Activated naive CD8-positive, alpha-beta T cell treated with anti-CD3 and anti-CD28 coated beads, Interleukin-2, amount 50 U/mL, for 16 hours (primary cell): ENCODE measurements around the gene TACO1.
A peak's percentile ranks its signal among the peaks of the same experiment; 100 is the strongest.

ENCODE experiments used
- DNase-seq: peaks from one replicate; pipeline ENCODE4 v3.0.0-alpha.2; 2020; ENCODE audit warnings: low read depth, low spot score

The TACO1 gene

DNA sequence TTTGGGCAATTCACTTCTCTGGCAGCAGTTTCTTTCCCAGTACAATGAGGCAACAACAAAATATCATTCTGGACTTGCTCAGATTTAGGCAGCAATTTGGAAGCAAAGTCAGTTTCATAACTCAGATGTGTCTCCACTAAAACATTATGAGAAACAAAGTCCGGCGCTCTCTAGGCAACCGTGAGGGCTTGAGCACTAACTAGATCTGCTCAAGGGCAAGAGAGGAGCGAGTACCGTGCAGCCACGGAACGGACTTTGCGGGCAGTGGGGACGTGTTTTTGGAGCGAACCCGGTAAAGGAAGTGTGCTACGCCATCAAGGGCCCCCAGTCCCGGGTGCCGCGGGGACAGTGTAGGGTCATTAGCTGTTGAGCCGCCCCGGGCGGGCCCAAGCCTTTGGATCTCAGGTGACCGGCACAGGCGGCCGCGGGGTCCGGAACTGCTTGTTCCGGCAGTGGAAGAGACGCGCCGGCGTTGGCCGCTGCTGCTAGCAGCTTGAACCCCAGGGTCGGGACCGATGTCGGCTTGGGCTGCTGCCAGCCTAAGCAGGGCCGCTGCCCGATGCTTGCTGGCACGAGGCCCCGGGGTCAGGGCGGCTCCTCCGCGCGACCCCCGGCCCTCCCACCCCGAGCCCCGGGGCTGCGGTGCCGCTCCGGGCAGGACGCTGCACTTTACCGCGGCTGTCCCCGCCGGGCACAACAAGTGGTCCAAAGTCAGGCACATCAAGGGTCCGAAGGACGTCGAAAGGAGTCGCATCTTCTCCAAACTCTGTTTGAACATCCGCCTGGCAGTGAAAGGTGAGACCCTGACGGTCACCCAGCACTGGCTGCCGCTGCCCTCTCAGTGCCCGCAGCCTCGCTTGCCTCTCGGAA, at the start of gene TACO1:
Gene TACO1, plus strand, starts transcription at position 327 of the 870 bp plus-strand sequence. Its CDS starts 189 bp downstream, at position 516.
- DNase-seq, result peak; percentile 44

DNA sequence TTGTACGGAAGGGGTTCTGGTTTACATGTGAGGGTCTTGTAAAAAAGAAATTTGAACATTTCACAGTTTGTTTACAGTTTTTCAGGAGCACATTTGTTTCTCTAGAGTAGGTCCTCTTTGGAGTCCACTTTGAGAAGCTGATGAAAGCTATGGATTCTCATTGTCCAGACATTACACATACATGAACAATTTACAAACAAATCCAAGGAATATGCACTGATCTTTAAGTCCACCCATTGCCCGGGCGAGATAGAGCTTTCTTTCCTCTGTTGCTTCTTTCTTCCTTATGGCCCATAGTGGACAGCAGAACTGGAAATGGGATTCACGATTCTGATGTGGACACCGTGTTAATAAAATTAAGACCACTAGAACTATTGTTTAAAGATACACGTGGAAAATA, 48.5 kb upstream of the TACO1 start:
- DNase-seq, result no peak

DNA sequence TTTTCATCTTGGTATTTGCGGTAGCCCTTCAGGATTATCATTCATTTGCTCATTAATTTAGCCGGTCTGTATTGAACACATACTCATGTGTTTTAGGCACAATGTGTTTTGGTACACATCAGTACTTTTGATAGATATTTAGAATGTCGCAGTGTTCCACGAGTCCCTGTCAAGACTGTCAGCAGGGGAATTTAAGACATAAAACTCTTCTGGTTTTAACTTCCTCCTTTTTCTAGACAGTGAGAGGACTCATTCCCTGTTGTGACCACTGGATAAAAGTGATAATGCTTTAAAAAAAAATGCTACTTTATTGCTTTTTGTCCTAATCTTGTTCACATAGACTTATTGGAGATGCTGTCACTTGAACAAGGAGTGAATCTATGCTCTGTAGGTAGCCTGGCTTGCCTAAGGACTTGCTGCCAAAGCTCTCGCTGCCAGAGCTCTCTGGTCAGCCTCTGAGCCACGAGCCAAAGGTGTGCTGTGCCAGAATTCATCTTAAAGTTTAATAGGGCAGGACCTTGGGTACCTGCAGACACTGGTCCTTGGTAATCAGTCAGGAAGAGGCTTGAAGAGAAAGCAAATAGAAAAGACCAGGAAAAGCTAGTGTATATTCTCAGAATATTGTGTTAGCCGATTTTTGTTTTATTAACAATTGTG, 45.1 kb upstream of the TACO1 start:
- no peak for DNase-seq

DNA sequence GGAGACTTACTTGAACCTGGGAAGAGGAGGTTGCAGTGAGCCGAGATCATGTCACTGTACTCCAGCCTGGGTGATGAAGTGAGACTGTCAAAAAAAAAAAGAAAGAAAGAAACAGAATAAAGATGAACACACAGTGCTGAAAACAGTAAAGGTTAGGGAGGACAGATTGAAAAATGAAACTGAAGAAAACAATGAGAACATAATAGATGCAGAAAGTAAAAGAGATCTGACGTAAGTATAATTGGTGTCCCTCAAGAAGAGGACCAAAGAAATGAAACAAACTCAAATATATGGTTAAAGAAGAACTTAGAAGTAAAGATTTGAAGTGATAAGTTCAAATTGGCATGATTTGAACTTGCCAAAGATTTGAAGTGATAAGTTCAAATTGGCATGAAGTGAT, 43.3 kb upstream of the TACO1 start:
- DNase-seq, result no peak

DNA sequence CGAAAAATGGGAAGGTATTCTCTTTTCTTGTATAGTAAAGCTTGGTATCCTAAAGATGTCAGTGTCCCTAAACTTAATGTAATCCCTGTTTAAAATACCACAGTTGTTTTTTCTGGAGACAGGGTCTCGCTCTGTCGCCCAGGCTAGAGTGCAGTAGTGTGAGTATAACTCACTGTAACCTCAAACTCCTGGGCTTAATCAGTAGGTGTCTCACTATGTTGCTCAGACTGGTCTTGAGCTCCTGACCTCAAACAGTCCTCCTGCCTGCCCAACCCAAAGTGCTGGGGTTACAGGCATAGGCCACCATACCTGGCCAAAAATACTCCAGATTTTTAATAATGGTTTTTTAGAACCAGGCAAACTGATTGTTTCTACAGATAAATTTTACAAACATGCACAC, 42.3 kb upstream of the TACO1 start:
- no peak for DNase-seq

DNA sequence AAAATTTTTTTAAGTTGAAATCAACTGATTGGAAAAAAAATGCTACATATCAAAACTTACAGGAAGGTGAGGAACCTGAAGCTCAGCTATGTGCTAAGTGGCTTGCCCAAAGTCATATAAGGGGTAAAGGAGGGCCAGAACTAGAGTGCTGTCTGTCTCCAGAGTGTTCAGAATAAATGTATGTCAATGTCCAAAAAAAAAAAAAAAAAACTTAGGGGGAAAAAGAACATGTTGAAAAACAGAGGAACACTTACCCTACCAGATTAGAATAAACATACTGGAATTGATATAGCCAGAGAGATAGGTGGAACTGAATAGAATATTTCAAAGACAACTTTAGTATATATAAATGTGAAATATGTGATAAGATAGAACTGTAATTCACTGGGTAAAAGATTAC, 38.9 kb upstream of the TACO1 start:
- no peak for DNase-seq

DNA sequence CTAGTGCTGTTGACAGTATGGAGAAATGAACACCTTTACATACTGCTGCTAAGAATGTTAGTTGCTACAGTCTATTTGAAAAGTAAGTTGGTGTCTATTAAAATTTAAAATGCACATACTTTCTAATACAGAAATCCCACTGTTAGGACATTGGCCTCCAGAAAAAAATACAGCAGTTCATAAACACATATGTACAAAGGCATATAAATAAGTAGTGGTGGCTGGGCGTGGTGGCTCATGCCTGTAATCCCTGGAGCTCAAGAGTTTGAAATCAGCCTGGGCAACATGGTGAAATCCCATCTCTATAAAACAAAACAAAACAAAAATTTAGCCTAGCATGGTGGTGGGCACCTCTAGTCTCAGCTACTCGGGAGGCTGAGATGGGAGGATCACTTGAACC, 37.4 kb upstream of the TACO1 start:
- no peak for DNase-seq

DNA sequence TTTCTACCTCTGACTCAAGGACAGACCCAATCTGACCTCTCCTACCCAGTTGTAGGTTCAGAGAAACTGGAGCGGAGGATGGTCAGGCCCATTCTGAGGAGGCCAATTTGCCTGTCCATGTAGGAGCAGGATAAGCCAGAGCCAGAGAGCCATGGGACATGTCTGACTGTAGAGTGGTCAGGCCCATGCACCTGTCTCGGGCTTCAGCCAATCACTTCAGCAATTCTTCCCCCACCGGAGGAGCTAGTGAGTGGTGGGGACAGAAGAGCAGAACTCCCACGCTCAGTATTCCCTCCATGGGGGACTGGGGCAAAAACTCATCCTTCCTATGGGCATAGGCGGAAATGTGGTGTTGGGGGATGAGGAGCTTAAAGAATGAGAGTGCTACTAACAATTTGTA, 36.1 kb upstream of the TACO1 start:
- no peak for DNase-seq

DNA sequence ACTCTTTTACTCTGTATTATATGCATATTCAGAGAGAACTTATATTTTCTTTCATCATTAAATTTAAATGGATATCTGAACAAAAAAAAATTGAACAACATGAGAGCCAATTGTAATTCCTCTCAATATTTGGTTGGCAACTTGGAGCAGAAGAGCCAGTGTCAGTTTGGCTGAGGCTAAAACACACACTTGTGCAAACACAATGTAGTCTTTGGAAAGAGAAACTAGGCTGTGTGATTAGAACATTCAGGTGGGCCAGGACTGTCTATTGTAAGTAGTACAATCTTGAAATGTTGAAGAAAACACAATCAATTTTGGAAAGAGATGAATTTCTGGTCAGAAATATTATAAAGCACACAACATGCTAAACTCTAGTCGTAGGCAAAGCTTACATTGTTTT, 33.5 kb upstream of the TACO1 start:
- DNase-seq, result no peak

DNA sequence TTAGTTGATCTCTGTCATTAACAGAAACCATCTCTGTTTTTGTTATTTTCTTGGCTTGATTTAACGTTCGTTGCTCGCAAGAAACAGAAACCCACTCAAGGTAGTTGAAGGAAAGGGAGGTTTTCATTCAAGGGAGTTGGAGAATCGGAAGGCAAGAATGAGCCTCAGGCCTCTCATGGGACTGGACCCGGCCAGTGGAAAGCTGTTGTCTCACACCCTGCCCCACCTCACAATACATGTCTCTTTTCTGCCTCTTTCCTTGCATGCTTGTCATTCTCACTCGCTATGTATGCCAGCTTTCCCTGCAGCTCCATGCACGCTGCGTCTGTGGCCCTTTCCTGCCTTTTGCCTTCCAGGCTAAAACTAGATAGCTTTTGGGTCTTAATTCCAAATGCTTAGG, 32.1 kb upstream of the TACO1 start:
- DNase-seq, result no peak

DNA sequence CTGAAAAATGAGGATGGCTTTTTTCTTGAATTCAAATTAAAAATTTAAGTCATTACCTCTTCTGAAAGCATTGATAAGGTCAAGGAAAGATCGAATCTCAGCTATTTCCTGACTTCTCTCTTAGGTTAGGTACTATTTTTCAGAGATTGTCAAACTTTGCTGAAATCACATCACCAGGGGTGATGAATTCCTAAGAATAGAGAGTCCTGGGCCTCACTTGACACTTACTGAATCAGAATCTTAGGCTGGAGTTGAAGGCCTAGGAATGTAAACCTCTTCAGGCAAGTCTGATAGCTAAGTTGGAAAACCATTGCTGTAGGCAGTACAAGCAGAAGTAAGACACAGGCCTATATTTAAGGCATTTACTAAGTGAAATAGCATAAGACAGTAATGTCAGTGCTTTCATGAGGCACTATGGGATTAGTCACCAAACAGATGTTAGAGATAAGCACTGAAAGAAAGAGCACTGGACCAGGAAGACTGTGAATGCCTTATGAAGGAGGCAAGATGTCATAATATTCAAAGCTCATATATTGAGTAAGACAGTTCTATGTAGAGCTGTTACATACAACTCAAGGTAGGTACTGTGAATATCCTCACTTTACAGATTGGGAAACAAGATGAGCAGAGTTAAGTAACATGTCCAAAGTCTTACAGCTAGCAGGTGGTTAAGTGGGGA, 28.9 kb upstream of the TACO1 start:
- no peak for DNase-seq

DNA sequence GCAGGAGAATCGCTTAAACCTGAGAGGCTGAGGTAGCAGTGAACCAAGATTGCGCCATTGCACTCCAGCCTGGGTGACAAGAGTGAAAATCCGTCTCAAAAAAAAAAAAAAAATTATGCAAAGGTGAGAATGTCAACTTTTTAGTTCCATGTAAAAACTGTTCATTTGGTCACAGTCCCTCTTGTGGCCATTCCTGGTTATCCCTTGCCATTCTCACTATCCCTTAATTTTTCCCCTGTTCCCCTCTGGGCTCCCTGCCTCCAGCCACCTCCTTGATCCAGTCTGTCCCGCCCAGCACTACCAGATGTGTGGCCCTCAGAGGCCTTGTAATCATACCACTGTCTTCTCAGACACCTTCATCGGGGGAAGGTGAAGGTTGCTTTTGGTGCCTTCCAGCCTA, 27.1 kb upstream of the TACO1 start:
- no peak for DNase-seq

DNA sequence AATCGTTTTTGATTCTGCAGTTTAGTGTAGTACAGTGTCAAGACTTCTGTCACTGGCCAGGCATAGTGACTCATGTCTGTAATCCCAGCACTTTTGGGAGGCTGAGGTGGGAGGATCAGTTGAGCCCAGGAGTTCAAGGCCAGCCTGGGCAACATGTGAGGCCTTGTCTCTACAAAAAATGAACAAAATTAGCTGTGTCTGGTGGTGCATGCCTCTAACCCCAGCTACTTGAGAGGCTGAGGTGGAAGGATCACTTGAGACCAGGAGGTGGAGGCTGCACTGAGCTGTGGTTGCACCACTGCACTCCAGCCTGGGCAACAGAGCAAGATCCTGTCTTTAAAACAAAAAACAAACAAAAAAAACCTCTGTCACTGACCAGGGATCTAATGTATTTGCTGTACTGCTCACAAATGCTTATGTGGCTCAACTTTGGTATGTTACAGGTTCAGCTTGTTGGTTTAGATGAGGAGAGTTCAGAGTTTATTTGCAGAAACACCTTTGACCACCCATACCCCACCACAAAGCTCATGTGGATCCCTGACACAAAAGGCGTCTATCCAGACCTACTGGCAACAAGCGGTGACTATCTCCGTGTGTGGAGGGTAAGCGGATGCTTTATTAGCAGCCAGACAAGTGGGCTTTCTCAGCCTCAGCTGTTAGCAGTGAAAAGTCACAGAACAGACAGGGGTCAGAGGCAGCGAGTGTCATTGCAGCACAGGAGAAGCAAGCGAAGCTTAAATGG, 22.5 kb upstream of the TACO1 start:
- DNase-seq, result no peak

DNA sequence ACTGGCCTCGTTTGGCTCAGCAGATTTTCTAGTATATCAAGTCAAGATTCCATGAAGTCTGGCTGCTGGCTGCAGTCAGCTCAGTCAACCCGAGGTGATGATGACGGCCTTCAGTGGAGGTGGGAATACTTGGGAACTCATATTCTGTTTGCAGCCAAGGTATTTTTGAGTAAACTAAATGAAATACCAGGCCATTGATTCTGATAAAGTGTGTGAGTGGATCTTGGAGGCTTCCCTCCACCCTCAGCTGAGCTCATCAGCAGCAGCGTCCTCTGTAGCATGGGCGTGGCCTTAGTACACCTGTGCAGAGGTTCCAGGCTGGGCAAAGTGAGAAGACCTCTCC, 22.0 kb upstream of the TACO1 start:
- no peak for DNase-seq

DNA sequence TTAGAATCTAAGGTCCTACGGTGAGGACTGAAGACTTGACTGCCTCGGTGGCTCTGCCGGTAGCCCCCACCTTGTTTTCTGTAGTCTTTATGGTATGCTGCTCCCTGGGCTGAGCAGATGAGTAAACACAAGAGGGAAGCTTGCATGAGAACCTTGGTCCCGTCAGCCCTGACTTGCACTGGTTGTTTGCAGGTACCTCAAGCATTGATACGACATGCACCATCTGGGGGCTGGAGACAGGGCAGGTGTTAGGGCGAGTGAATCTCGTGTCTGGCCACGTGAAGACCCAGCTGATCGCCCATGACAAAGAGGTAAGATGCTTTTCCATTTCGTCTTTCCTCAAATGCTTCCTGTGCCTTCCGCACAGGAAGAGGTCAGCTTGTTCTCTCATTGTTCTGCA, 21.1 kb upstream of the TACO1 start:
- DNase-seq, result no peak

DNA sequence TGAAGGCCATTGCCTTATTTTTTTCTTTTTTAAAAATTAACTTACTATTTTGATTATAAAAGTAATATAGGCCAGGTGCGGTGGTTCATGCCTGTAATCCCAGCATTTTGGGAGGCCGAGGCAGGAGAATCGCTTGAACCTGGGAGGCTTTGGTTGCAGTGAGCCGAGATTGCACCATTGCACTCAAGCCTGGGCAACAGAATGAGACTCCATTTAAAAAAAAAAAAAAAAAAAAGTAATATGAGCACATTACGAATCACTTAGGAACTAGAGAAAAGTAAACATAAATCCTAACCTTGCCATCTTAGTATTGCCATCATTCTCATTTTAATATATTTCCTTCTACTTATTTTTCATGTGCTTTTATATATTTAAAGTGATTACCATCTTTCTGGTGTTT, 12.9 kb upstream of the TACO1 start:
- no peak for DNase-seq

DNA sequence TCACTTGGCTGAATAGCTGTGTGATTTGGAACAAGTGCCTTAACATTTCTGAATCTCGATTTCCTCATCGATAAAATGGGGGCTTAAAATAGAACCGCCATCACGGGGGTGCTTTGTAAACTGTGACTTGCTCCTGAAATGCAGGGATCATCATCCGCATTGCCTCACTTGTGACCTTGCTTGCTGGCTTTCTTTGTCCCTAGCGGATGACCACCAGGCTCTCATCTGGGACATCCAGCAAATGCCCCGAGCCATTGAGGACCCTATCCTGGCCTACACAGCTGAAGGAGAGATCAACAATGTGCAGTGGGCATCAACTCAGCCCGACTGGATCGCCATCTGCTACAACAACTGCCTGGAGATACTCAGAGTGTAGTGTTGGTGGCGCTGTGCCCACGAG, 11.9 kb upstream of the TACO1 start:
- DNase-seq, result no peak

DNA sequence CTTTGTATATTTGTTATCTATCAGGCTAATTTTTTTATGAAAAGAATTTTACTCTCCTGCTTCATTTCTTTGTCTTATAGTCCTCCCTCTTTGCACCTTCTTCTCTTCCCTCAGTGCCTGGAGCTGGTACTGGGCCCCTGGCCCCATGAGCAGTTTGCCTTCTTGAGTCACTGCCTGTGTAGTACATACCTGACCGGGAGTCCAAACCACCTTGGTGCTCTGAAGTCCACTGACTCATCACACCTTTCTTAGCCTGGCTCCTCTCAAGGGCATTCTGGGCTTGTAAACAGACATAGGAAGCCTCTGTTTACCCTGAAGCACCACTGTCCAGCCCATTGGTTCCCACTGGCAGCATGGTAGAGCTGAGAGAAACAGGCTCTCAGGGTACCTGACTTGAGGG, 11.0 kb upstream of the TACO1 start:
- no peak for DNase-seq

DNA sequence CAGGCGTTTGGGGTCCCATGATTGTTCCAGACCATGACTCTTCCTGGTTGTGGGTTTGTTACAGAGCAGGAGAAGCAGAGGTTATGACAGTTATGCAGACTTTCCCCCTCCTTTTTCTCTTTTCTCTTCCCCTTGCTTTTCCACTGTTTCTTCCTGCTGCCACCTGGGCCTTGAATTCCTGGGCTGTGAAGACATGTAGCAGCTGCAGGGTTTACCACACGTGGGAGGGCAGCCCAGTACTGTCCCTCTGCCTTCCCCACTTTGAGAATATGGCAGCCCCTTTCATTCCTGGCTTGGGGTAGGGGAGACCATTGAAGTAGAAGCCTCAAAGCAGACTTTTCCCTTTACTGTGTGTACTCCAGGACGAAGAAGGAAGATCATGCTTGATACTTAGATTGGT, 7.9 kb upstream of the TACO1 start:
- DNase-seq, result no peak

DNA sequence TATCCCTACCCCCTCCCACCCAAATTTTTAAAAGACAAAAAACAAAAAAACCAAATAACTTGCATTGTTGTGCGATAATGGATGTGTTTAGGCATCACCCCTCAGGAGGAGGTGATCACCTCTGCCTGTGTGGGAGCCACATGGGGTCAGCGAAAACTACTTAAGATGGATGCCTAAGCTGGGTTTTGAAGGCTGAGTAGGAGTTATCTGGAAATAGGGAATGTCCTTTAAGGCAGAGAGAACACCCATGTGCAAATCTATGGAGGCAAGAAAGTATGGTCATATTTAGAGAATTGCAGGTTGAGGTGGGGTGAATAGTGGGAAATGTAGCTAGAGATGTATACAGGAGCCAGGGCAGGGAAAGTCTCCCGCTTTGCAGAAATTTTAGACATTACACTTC, 5.6 kb upstream of the TACO1 start:
- no peak for DNase-seq

DNA sequence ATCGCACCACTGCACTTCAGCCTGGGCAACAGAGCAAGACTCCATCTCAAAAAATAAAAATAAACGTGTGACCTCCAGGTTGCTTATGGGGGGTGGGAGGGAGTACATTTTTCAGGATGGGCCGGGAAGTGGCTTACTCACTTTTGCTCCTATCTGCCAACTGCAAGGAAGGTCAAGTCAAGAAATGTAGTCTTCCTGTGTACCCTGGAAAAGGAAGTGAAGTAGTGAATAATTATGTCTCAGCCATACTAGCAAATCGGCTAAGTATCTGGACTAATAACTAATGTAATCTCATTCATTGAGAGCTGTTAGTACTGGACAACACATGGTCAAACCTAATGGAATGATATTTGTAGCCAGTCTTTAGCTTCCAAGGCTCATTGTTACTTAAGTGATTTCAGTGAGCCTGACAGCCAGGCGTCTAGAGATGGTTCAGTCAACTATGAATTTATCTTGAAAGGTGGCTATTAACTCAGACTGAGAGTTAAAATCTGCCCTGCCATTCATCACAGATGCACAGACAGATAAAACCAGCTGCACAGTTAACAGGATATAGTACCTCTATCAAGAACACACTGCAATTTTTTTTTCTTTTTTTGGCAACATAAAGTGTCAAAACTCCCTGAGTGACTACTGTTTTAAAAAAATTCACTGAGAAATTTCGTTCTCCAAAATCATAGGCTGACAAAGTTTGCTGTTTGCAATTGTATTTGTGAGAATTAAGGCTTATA, 3.7 kb upstream of the TACO1 start:
- no peak for DNase-seq

DNA sequence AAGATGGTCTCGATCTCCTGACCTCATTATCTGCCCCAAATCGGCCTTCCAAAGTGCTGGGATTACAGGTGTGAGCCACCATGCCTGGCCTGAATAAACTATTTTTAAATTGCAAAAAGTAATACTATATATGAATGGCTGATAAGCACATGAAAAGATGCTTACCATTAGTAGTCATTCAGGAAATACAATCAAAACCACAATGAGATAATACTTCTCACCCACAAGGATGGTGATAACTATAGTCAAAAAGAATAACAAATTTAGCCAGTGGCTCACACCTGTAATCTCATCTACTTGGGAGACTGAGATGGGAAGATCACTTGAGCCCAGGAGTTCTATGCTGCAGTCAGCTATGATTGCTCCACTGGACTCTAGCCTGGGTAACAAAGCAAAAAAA, 2.4 kb upstream of the TACO1 start:
- no peak for DNase-seq
